T-helper 1 cell treated with Interleukin-12 subunit alpha and Interleukin-12 subunit beta and Interleukin-4 antibody, amounts not matched to agents 30 μg/mL and 1 μg/mL, for 36 hours (primary cell): ENCODE data around the gene XCR1.
"Not testable (repeated sequence)": the region's sequence is repeated elsewhere in the genome, so short reads cannot be mapped to it uniquely, and the experiment has no call there.

Experiments used
- H3K27ac Mint-ChIP-seq: one replicate; pipeline ENCODE4 v1.8.0; 2021; ENCODE audit warnings: mild to moderate bottlenecking, mixed read lengths
- H3K27me3 Mint-ChIP-seq: one replicate; pipeline ENCODE4 v1.8.0; 2021; ENCODE audit warnings: low read depth, mixed read lengths
- H3K36me3 Mint-ChIP-seq: one replicate; pipeline ENCODE4 v1.8.0; 2021; ENCODE audit warnings: low read depth, mixed read lengths
- H3K4me1 Mint-ChIP-seq: one replicate; pipeline ENCODE4 v1.8.0; 2021; ENCODE audit warnings: low read depth, mixed read lengths
- H3K4me3 Mint-ChIP-seq: one replicate; pipeline ENCODE4 v1.8.0; 2021; ENCODE audit warnings: mild to moderate bottlenecking, moderate library complexity, mixed read lengths
- H3K9me3 Mint-ChIP-seq: one replicate; pipeline ENCODE4 v1.8.0; 2021; ENCODE audit warnings: mixed read lengths

Gene XCR1

GRCh38 chr3:46006238-46007032 is 20.8 kb downstream of the XCR1 start:
- peaks cover 10% of the 10 kb centered on the region for H3K4me1 Mint-ChIP-seq
- peaks cover 5% of the 10 kb centered on the region for H3K36me3 Mint-ChIP-seq
- H3K4me3 Mint-ChIP-seq, result no peak overlapping the region
- H3K27ac Mint-ChIP-seq, result no peak overlapping the region
- peaks cover 3% of the 10 kb centered on the region for H3K9me3 Mint-ChIP-seq
- H3K27me3 Mint-ChIP-seq, result peaks cover 12% of the 10 kb centered on the region

GRCh38 chr3:46003706-46004105 is 23.6 kb downstream of the XCR1 start:
- not testable (repeated sequence) for H3K9me3 Mint-ChIP-seq, H3K4me1 Mint-ChIP-seq, H3K27me3 Mint-ChIP-seq, H3K4me3 Mint-ChIP-seq, H3K27ac Mint-ChIP-seq, H3K36me3 Mint-ChIP-seq

- H3K36me3 Mint-ChIP-seq, result peaks cover 14% of the 10 kb centered on the region
- H3K4me1 Mint-ChIP-seq, result peaks cover 8% of the 10 kb centered on the region
- H3K27ac Mint-ChIP-seq, result no peak overlapping the region
- peaks cover 8% of the 10 kb centered on the region for H3K27me3 Mint-ChIP-seq
- H3K4me3 Mint-ChIP-seq, result no peak overlapping the region
- H3K9me3 Mint-ChIP-seq, result no peaks in the 10 kb centered on the region
Measured at GRCh38 chr3:46001178-46001577, 26.1 kb downstream of the XCR1 start.

GRCh38 chr3:45997942-45998341 is 29.3 kb downstream of the XCR1 start:
- no peaks in the 10 kb centered on the region for H3K9me3 Mint-ChIP-seq
- no peak overlapping the region for H3K4me3 Mint-ChIP-seq
- H3K27me3 Mint-ChIP-seq, result peaks cover 7% of the 10 kb centered on the region
- no peak overlapping the region for H3K27ac Mint-ChIP-seq
- peaks cover 22% of the 10 kb centered on the region for H3K4me1 Mint-ChIP-seq
- H3K36me3 Mint-ChIP-seq, result peaks cover 18% of the 10 kb centered on the region

- Mint-ChIP-seq H3K4me1 (peaks cover 26% of the 10 kb centered on the region), H3K36me3 (peaks cover 20% of the 10 kb centered on the region)
- H3K4me3 Mint-ChIP-seq, H3K27ac Mint-ChIP-seq, H3K9me3 Mint-ChIP-seq, H3K27me3 Mint-ChIP-seq: not testable (repeated sequence)
Measured at GRCh38 chr3:45997499-45997898, 29.8 kb downstream of the XCR1 start.

- peak within 1 kb of the TSS; percentile 95 for H3K27ac Mint-ChIP-seq
- peaks cover 33% of the 10 kb centered on the region for H3K36me3 Mint-ChIP-seq
- H3K4me1 Mint-ChIP-seq, result peaks cover 39% of the 10 kb centered on the region
Measured at GRCh38 chr3:45995236-45996192, 31.8 kb downstream of the XCR1 start, which contains the start of gene FYCO1. Gene FYCO1 (minus strand): TSS chr3:45995824. CDS start chr3:45984910, 10,914 bp downstream.

GRCh38 chr3:45994419-45995235 is 32.7 kb downstream of the XCR1 start:
- Mint-ChIP-seq H3K4me1 (peaks cover 47% of the 10 kb centered on the region), H3K36me3 (peaks cover 38% of the 10 kb centered on the region)

More at GRCh38 chr3:45995236-45996192, 31.8 kb downstream of the XCR1 start, which contains the start of gene FYCO1:
- H3K4me3 Mint-ChIP-seq, result peak within 1 kb of the TSS; percentile 85
- no peaks in the 10 kb centered on the region for H3K9me3 Mint-ChIP-seq
- H3K27me3 Mint-ChIP-seq, result peaks cover 7% of the 10 kb centered on the region

GRCh38 chr3:45993421-45994027 is 33.8 kb downstream of the XCR1 start:
- Mint-ChIP-seq H3K4me3 (peak overlapping the region; percentile 63), H3K9me3 (no peaks in the 10 kb centered on the region), H3K36me3 (peaks cover 45% of the 10 kb centered on the region), H3K4me1 (peaks cover 55% of the 10 kb centered on the region), H3K27ac (peak overlapping the region; percentile 83), H3K27me3 (peaks cover 7% of the 10 kb centered on the region)

More at GRCh38 chr3:45994419-45995235, 32.7 kb downstream of the XCR1 start:
- Mint-ChIP-seq H3K27me3 (peaks cover 7% of the 10 kb centered on the region), H3K4me3 (peak overlapping the region; percentile 85), H3K9me3 (no peaks in the 10 kb centered on the region), H3K27ac (peak overlapping the region; percentile 95)

GRCh38 chr3:45992821-45993221 is 34.5 kb downstream of the XCR1 start:
- Mint-ChIP-seq H3K9me3 (no peaks in the 10 kb centered on the region), H3K4me1 (peaks cover 60% of the 10 kb centered on the region), H3K36me3 (peaks cover 49% of the 10 kb centered on the region), H3K27ac (peak overlapping the region; percentile 83), H3K4me3 (peak overlapping the region; percentile 63), H3K27me3 (peaks cover under 1% of the 10 kb centered on the region)

- Mint-ChIP-seq H3K36me3 (peaks cover 53% of the 10 kb centered on the region), H3K27ac (peak overlapping the region; percentile 83), H3K4me3 (peak overlapping the region; percentile 63), H3K27me3 (no peaks in the 10 kb centered on the region), H3K4me1 (peaks cover 65% of the 10 kb centered on the region), H3K9me3 (no peaks in the 10 kb centered on the region)
Measured at GRCh38 chr3:45992133-45992729, 35.1 kb downstream of the XCR1 start.

- H3K9me3 Mint-ChIP-seq, result no peaks in the 10 kb centered on the region
- H3K27ac Mint-ChIP-seq, result peak overlapping the region; percentile 50
- H3K4me3 Mint-ChIP-seq, result no peak overlapping the region
- H3K4me1 Mint-ChIP-seq, result peaks cover 66% of the 10 kb centered on the region
- H3K27me3 Mint-ChIP-seq, result no peaks in the 10 kb centered on the region
- H3K36me3 Mint-ChIP-seq, result peaks cover 53% of the 10 kb centered on the region
Measured at GRCh38 chr3:45991341-45991740, 35.9 kb downstream of the XCR1 start.

- Mint-ChIP-seq H3K27me3 (no peaks in the 10 kb centered on the region), H3K36me3 (peaks cover 62% of the 10 kb centered on the region), H3K27ac (peak overlapping the region; percentile 43), H3K9me3 (no peaks in the 10 kb centered on the region), H3K4me3 (no peak overlapping the region), H3K4me1 (peaks cover 72% of the 10 kb centered on the region)
Measured at GRCh38 chr3:45990181-45990580, 37.1 kb downstream of the XCR1 start.

- Mint-ChIP-seq H3K4me3 (no peak overlapping the region), H3K27ac (peak overlapping the region; percentile 3), H3K36me3 (peaks cover 74% of the 10 kb centered on the region), H3K27me3 (no peaks in the 10 kb centered on the region), H3K9me3 (no peaks in the 10 kb centered on the region), H3K4me1 (peaks cover 77% of the 10 kb centered on the region)
Measured at GRCh38 chr3:45988804-45989203, 38.5 kb downstream of the XCR1 start.
